Esophagus squamous epithelium (tissue), 4 donors: ENCODE data around the gene PLA2G3.

Source experiments
- POLR2A ChIP-seq, 4 donors: fragments of 450-650 bp; IDR thresholded peaks; one replicate each; pipeline ENCODE4 v1.6.1; 2017; ENCODE audit warnings: antibody characterized with exemption in 4 of 4, mild to moderate bottlenecking in 4 of 4, moderate library complexity in 3 of 4
- TF ChIP-seq, protein P1 (sequence below), 6 experiments: fragments of 450-650 bp in 4 of 6; fragments of 200-600 bp in 2 of 6; sonication (generic) in 2 of 6; IDR thresholded peaks; one replicate each; pipeline ENCODE4 v1.5.1; 2016 to 2019; ENCODE audit warnings: antibody characterized with exemption in 6 of 6, mild to moderate bottlenecking in 4 of 6, moderate library complexity in 4 of 6

DNA sequence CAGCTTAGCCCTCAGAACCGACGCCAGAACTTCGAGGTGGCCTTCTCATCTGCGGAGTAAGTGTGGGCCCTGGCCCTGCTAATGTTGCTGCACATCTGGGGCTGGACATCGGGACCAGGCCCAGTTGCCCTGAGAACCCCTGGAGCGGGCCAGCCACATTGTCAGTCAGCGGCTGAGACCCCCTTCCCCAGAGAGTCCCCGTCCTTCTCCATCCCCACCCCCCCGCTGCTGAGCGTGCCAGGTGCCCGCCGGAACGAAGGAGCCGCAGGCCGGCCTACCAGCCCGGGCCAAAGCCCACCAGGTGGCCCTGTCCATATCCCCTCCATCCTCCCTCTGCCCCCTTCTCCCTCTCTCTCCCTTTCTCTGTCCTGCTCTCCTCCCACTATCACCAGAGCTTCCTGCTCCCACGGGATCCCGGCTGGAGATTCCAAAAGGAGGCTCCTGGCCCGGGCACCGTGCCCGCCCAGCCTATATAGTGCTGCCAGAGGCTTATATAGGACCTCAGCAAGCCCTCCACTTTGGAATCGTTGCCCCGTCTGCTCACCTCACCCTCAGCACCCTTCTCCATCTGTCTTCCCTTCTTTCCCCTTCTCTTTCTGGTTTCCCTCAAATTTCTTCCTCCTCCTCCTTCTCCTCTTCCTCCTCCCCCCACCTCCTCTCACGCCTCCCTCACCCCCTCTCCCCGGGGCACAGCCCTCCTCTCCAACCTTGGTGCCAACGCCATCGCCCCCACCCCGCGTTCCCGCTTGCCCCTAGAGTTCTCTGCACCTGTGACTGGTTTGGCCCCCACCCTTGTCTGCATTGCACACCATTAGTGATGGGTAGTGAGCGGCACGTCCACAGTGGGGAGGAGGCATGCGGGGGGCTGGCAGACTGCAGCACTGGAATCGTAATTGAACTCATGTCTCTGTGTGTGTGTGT, 40.2 kb downstream of the PLA2G3 start:
- TF ChIP-seq POLR2A (IDR thresholded peaks at IDR 0.05): no peak
- TF ChIP-seq, protein P1, sequence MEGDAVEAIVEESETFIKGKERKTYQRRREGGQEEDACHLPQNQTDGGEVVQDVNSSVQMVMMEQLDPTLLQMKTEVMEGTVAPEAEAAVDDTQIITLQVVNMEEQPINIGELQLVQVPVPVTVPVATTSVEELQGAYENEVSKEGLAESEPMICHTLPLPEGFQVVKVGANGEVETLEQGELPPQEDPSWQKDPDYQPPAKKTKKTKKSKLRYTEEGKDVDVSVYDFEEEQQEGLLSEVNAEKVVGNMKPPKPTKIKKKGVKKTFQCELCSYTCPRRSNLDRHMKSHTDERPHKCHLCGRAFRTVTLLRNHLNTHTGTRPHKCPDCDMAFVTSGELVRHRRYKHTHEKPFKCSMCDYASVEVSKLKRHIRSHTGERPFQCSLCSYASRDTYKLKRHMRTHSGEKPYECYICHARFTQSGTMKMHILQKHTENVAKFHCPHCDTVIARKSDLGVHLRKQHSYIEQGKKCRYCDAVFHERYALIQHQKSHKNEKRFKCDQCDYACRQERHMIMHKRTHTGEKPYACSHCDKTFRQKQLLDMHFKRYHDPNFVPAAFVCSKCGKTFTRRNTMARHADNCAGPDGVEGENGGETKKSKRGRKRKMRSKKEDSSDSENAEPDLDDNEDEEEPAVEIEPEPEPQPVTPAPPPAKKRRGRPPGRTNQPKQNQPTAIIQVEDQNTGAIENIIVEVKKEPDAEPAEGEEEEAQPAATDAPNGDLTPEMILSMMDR (IDR thresholded peaks at IDR 0.05): no peak
